ENCODE data around the gene FNBP1.

The FNBP1 gene

GRCh38 chr9:130042885-130043653, at the start of gene FNBP1:
Gene FNBP1 (minus strand): TSS chr9:130043189. CDS start chr9:130042975, 214 bp downstream.
- peak; percentile 49 for DNase-seq

GRCh38 chr9:130090915-130091314, 47.9 kb upstream of the FNBP1 start:
- DNase-seq = no peak

GRCh38 chr9:130089141-130089540, 46.2 kb upstream of the FNBP1 start:
- DNase-seq = no peak

- DNase-seq = no peak
Observed at GRCh38 chr9:130088051-130088450, 45.1 kb upstream of the FNBP1 start.

GRCh38 chr9:130084337-130084736, 41.3 kb upstream of the FNBP1 start:
- no peak for DNase-seq

- no peak for DNase-seq
Observed at GRCh38 chr9:130078547-130078946, 35.6 kb upstream of the FNBP1 start.

DNA sequence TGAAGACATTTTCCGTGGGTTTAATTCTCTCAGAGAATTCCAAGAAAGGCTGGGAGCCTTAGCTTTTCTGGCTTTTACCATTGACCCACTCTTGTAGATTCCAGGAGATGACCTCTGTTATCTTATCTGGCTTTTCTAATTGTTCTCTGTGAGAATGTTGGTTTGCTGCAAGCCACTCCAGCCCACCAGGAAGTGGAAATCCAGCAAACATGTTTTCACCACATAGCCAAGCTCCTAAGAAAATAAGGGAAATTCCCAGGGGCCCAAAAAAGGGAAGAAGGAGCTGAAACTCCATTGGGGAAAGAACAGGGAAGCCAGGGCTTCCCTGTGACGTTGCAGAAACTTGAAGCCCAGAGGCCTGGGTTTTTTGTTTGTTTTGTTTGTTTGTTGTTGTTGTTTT, 30.4 kb upstream of the FNBP1 start:
- no peak for DNase-seq

GRCh38 chr9:130072515-130073235, 29.7 kb upstream of the FNBP1 start:
- no peak for DNase-seq

DNA sequence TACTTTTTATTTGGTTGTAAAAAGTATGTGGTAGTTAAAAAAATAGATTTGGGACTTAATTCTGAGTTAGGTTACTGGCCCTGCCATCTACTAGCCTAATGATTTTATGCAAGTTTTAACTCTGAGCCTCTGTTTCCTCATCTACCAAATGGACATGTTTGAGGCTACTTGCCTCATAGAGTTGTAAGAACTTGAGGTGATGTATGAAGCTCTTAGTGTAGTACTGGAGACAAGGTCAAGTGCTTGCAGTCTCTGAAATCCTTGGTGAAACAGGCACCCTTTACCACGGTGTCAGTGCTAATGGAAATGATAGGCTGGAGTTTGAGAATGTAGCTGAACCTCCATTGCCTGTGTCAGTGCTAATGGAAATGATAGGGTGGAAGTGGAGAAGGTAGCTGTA, 26.1 kb upstream of the FNBP1 start:
- DNase-seq = no peak

GRCh38 chr9:130064621-130065020, 21.6 kb upstream of the FNBP1 start:
- no peak for DNase-seq

DNA sequence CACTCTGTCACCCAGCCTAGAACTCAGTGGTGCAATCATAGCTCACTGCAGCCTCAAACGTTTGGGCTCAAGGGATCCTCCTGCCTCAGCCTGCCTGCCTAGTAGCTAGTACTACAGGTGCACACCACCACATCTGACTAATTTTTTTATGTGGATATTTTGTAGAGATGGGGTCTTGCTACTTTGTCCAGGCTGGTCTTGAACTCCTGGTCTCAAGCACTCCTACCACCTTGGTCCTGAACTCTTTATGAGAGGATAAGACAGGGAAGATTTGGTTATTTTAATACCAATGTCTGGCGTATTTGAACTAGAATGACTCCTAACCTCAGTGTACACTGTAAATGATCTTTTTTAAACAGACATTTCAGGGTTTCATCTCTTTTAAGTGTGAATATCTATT, 19.8 kb upstream of the FNBP1 start:
- no peak for DNase-seq

GRCh38 chr9:130060296-130060695, 17.3 kb upstream of the FNBP1 start:
- no peak for DNase-seq

GRCh38 chr9:130058887-130059286, 15.9 kb upstream of the FNBP1 start:
- DNase-seq = no peak

DNA sequence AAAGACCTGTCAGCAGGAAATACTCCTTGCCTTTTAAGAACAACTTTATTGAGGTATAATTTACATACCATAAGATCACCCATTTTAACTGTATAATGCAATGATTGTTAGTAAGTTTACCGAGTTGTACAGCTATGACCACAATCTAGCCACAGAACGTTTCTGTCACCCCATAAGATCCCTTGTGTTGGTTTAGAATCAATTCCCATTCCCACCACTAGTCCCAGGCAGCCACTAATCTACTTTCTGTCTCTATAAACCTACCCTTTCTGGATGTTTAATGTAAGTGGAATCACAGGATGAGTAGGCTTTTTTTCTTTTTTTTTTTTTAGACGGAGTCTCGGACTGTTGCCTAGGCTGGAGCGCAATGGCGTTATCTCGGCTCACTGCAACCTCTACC, 15.2 kb upstream of the FNBP1 start:
- DNase-seq = no peak

DNA sequence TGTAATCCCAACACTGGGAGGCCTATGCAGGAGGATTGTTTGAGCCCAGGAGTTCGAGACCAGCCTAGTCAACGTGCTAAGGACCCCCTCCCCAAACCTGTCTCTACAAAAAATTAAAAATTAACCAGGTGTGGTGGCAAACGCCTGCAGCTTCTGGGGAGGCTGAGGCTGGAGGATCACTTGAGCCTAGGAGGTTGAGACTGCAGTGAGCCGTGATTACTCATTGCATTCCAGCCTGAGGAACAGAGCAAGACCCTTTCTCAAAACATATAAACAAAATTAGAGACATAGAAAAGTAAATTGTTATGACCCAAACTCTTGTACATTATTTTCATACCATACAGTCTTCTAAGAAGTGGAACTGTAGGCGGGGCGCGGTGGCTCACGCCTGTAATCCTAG, 11.8 kb upstream of the FNBP1 start:
- DNase-seq = no peak

DNA sequence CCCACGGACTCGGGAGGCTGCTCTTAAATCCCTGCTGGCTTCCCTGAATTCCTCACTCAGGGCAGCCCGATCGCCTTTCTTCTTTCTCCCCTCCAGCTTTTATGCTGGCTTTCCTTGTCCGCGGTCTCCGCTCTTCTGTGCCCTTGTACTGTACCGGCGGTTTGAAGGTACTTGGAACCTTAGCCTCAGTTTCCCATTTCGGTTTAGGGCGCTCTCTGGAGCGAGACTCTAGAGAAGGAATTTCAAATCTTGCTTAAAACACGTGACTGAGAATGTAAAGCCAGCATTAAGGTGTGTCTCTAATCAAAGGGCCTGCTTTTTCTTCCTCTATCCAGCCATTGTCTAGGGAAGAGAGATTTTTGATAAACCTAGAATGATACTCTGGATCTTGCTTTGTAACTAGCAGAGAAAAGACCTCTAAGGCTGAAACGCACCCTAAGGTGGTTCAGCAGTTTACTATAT, 11.4 kb upstream of the FNBP1 start:
- no peak for DNase-seq

DNA sequence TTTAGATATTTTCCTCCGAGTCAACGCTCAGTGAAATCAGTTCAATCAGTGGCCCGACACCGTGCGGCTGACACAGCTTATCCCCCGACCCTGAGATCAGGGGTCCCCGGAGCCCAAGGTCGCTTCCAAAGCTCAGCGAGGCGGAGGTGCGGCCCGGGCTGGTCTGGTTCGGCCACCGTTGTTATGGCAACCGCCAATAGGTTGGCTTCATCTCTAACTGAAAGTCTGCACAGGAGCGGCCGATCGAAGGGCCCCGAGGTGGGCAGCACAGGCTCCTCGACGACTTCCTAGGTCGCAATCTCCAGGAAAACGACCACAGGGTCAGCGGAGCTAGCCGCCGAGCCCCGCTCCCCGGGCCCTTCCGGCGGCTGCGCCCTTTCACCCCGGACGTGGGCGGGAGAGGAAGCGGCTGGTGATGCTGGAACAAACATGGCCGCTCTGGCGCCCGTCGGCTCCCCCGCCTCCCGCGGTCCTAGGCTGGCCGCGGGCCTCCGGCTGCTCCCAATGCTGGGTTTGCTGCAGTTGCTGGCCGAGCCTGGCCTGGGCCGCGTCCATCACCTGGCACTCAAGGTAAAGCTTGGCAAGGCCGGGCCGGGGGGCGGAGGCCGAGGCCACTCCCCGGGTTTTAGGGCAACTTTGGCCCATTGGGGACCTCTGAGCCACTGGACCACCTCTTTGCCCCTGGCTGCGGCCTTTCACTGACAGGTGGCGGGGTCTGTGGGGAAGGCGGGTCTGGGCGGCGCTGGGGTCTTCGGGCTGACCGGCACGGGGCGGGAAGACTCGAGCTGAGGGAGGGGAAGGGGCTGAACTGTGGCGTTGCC, 10.7 kb upstream of the FNBP1 start, which contains the start of gene GPR107:
TSS of gene GPR107 (plus strand) at position 403 of the 821 bp plus-strand sequence. CDS start at position 430, 27 bp downstream.
- DNase-seq = peak; percentile 38

- no peak for DNase-seq
Observed at GRCh38 chr9:130053109-130053503, 10.1 kb upstream of the FNBP1 start.

DNA sequence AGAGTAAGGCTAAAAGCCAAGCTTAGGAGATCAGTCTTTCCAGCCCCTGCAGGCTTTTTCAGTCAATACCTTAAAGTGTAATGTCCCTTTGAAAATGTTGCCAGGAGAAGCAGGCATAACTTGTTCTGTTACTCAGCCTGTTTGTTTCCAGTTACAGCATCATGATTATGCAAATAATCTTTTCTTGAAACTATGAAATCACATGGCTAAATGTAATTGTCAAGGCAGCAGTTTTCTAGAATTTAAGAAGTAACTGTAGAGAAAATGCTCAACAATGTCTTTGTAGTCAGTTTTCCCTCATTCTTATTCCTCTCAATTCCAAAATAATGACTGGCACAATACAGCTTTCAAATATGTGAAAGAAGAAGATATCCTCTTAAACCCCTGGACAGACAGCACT, 8.9 kb upstream of the FNBP1 start:
- no peak for DNase-seq

GRCh38 chr9:130050462-130050861, 7.5 kb upstream of the FNBP1 start:
- DNase-seq = no peak

DNA sequence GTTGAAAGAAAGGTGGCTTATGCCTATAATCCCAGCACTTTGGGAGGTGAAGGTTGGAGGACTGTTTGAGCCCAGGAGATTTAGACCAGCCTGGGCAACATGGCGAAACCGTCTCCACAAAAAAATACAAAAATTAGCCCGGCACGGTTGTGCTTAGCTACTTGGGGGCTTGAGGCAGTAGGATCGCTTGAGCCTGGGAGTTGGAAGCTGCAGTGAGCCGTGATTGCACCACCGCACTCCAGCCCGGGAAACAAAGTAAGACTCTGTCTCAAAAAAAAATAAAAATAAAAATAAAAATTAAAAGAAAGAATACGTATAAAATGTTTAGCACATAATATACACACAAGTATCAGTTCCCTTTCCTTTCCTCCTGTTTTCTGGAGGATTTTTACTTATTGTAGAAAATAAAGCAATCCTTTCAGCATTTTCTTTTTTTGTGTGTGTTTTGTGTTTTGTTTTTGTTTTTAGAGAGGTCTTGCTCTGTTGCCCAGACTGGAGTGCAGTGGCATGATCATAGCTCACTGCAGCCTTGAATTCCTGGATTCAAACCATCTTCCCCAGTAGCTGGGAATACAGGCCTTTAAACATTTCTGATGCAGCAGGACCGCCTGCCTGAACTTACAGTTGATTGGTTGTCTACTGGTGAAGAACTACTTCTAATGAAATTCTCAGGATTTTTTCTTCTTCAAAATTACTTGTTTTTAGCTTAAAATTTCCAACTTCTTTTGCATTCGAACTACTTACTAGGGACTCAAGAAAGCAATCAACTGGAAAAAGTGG, 6.6 kb upstream of the FNBP1 start:
- DNase-seq = no peak

GRCh38 chr9:130045725-130046450, 2.9 kb upstream of the FNBP1 start:
- no peak for DNase-seq

Data from NCI-H2107 (cell line).